HG03060 (cell line): Measurements from ENCODE around the gene PPARD.
"Not testable (repeated sequence)": the region's sequence is repeated elsewhere in the genome, so short reads cannot be mapped to it uniquely, and the experiment has no call there.

Experiments used
- ATAC-seq: cut with Tn5 transposase; IDR thresholded peaks from one replicate; pipeline ENCODE4 v1.9.1; 2021; ENCODE audit warnings: low read depth, moderate number of reproducible peaks; ENCODE audit not compliant: unreplicated experiment

PPARD gene

GRCh38 chr6:35432291-35432690 is 89.9 kb downstream of the PPARD start:
- no peak for ATAC-seq

GRCh38 chr6:35432702-35433101 is 90.3 kb downstream of the PPARD start:
- ATAC-seq = not testable (repeated sequence)

GRCh38 chr6:35435074-35435837 is 92.9 kb downstream of the PPARD start:
- no peak for ATAC-seq

GRCh38 chr6:35436071-35436857 is 93.9 kb downstream of the PPARD start:
- no peak for ATAC-seq

GRCh38 chr6:35438378-35439065 is 96.2 kb downstream of the PPARD start:
- not testable (repeated sequence) for ATAC-seq

GRCh38 chr6:35439308-35439707 is 97.0 kb downstream of the PPARD start:
- ATAC-seq = no peak

GRCh38 chr6:35441205-35441604 is 98.8 kb downstream of the PPARD start:
- no peak for ATAC-seq

GRCh38 chr6:35441642-35442041 is 99.3 kb downstream of the PPARD start:
- no peak for ATAC-seq

GRCh38 chr6:35442693-35443092 is 100.3 kb downstream of the PPARD start:
- ATAC-seq = no peak

- no peak for ATAC-seq
Measured at GRCh38 chr6:35443341-35444030, 101.1 kb downstream of the PPARD start.

- ATAC-seq = no peak
Measured at GRCh38 chr6:35445691-35446090, 103.3 kb downstream of the PPARD start.

- no peak for ATAC-seq
Measured at GRCh38 chr6:35448191-35448590, 105.8 kb downstream of the PPARD start.

- ATAC-seq = no peak
Measured at GRCh38 chr6:35449287-35449881, 107.0 kb downstream of the PPARD start.

GRCh38 chr6:35451354-35452182 is 109.2 kb downstream of the PPARD start:
- no peak for ATAC-seq

GRCh38 chr6:35452183-35453090 is 110.1 kb downstream of the PPARD start, which contains the start of gene FANCE:
TSS of gene FANCE (plus strand) at chr6:35452338. CDS start at chr6:35452546, 208 bp downstream.
- peak; percentile 57 for ATAC-seq

- no peak for ATAC-seq
Measured at GRCh38 chr6:35453236-35453635, 110.9 kb downstream of the PPARD start.

- no peak for ATAC-seq
Measured at GRCh38 chr6:35454391-35455110, 112.2 kb downstream of the PPARD start.

GRCh38 chr6:35457907-35458306 is 115.5 kb downstream of the PPARD start:
- no peak for ATAC-seq
